Keratinocyte (primary cell): ENCODE data around the gene ZNF143. TPM values are rescaled to one million over a fixed set of nuclear protein-coding genes. Genes with fewer than 3 reads are reported as not detected.

Source experiments
- DNase-seq: peaks from one replicate; pipeline ENCODE4 v3.0.0-alpha.2; 2011; ENCODE audit warnings: low read depth, missing footprints, low spot score
- FAIRE-seq: peaks from 2 replicates; lab custom pipeline; 2011; peaks lifted over from hg19 to GRCh38; lab: Jason Lieb, UNC
- H2AFZ ChIP-seq: 2 replicates; pipeline ENCODE4 v1.6.0; 2012; ENCODE audit warnings: low read length, control low read depth, inconsistent platforms; ENCODE audit not compliant: control insufficient read depth
- H3K27ac ChIP-seq: 2 replicates; pipeline ENCODE4 v1.5.1; 2011; ENCODE audit warnings: low read length; ENCODE audit not compliant: control insufficient read depth, insufficient read depth
- H3K27me3 ChIP-seq: 3 replicates; pipeline ENCODE4 v1.6.0; 2011; ENCODE audit warnings: low read length; ENCODE audit not compliant: control insufficient read depth, insufficient read depth; ENCODE audit errors: extremely low read depth
- H3K36me3 ChIP-seq, 2 experiments: 2 replicates in 1 of 2; 3 replicates in 1 of 2; pipeline ENCODE4 v1.5.1; 2011; ENCODE audit warnings: low read length in 2 of 2, mild to moderate bottlenecking in 1 of 2; ENCODE audit not compliant: control insufficient read depth in 2 of 2, insufficient read depth in 2 of 2; ENCODE audit errors: extremely low read depth in 1 of 2
- H3K4me1 ChIP-seq: 3 replicates; pipeline ENCODE4 v1.5.1; 2011; ENCODE audit warnings: low read length; ENCODE audit not compliant: control insufficient read depth, insufficient read depth; ENCODE audit errors: extremely low read depth
- H3K4me2 ChIP-seq: 3 replicates; pipeline ENCODE4 v1.6.0; 2011; ENCODE audit warnings: low read depth, low read length; ENCODE audit not compliant: control insufficient read depth, insufficient read depth; ENCODE audit errors: extremely low read depth
- H3K4me3 ChIP-seq, 3 experiments: fragments of 200-600 bp in 1 of 3; sonication (generic) in 1 of 3; 2 replicates in 2 of 3; 3 replicates in 1 of 3; pipeline ENCODE4 v1.5.1; 2011 to 2016; ENCODE audit warnings: low read length in 3 of 3, mild to moderate bottlenecking in 3 of 3, control low read depth in 2 of 3, inconsistent platforms in 1 of 3, low read depth in 1 of 3, mixed read lengths in 1 of 3, mixed run types in 1 of 3, moderate library complexity in 1 of 3; ENCODE audit not compliant: control insufficient read depth in 2 of 3, insufficient read depth in 2 of 3; ENCODE audit errors: extremely low read depth in 1 of 3
- H3K79me2 ChIP-seq: 2 replicates; pipeline ENCODE4 v1.6.0; 2012; ENCODE audit warnings: low read length; ENCODE audit not compliant: control insufficient read depth, insufficient read depth
- H3K9ac ChIP-seq: 3 replicates; pipeline ENCODE4 v1.6.0; 2011; ENCODE audit warnings: low read length; ENCODE audit not compliant: control insufficient read depth, insufficient read depth; ENCODE audit errors: extremely low read depth
- H3K9me1 ChIP-seq: 3 replicates; pipeline ENCODE4 v1.6.0; 2011; ENCODE audit warnings: low read length; ENCODE audit not compliant: control insufficient read depth, insufficient read depth; ENCODE audit errors: extremely low read depth
- H3K9me3 ChIP-seq: 2 replicates; pipeline ENCODE4 v1.5.1; 2012; ENCODE audit warnings: low read depth, low read length; ENCODE audit not compliant: control insufficient read depth
- H4K20me1 ChIP-seq: 3 replicates; pipeline ENCODE4 v1.6.0; 2011; ENCODE audit warnings: low read length; ENCODE audit not compliant: control insufficient read depth, insufficient read depth; ENCODE audit errors: extremely low read depth
- EZH2 ChIP-seq: IDR thresholded peaks from one replicate; pipeline ENCODE4 v1.6.1; 2012; ENCODE audit warnings: inconsistent platforms, mild to moderate bottlenecking, low read length, moderate library complexity
- dilution Hi-C: fragments of 300-500 bp; cut with MboI; formaldehyde crosslinking; loops from one replicate; pipeline ENCODE4 v1.7.0; 2020; ENCODE audit warnings: low sequenced_read_pairs; ENCODE audit not compliant: extremely low pct_ligation_motif_present
- polyA plus RNA-seq, 5 experiments: library from polyadenylated mRNA; depleted of rRNA in 3 of 5; stranded (reverse) in 3 of 5; stranded (forward) in 1 of 5; unstranded in 1 of 5; fragments of >200 nt; gene quantifications; 1 replicate in 1 of 5; 2 replicates in 3 of 5; 3 replicates in 1 of 5; pipeline versions ENCODE4 v1.2.1 to v1.2.3, GENCODE V29; 2011 to 2012; ENCODE audit warnings: missing spikeins in 2 of 5, low read depth in 1 of 5, low replicate concordance in 1 of 5
- TF ChIP-seq, protein P1 (sequence below), 3 experiments: IDR thresholded peaks in 1 of 3; conservative IDR thresholded peaks in 1 of 3; optimal IDR thresholded peaks in 1 of 3; 2 replicates in 2 of 3; 3 replicates in 1 of 3; pipeline versions ENCODE3 to v1.5.1; 2011; ENCODE audit warnings: low read length in 3 of 3, mild to moderate bottlenecking in 3 of 3, moderate library complexity in 2 of 3, control low read depth in 1 of 3, inconsistent platforms in 1 of 3; ENCODE audit not compliant: insufficient read depth in 2 of 3; ENCODE audit errors: extremely low read depth in 1 of 3

Gene ZNF143
- polyA plus RNA-seq, 1 donor (not counting 4 experiments of a cell fraction or from before 2014, with no cell fraction given): 32.0 TPM

DNA sequence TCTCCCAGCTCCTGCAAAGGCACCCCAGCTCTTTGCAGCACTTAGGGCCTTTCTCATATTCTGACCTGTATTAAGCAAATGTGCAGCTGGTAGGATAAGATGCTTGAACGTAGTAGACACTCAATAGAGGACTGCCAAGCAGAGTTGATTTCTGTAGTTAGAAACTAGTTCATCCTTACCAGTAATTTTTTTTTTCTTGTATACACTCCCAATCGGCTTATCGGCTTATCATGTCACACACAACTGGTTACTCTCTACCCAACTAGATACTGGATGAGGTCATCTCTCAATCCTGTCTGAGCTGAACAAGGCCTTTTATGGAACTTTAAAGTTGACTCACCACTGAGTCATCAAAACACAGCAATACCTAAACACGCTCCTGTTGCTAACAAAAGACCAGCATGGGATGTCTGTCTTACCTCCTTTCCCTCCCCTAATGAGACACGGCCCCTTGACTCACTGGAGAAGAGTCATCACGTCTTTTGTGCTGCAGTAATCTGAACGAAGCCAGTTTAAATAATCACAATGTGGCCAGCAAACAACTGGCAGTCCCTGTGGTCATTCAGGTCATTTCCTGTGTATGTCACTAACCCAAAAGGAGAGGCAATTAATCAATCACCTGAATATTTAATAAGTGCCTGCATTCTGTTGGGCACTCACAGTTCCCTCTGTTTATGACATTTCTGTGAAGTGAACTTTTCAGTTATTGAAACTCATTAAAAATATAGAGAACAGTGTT lies 105.2 kb downstream of the ZNF143 start:
- FAIRE-seq: peak; percentile 95
- peak overlapping the region; percentile 80 for H3K9ac ChIP-seq
- H3K4me2 ChIP-seq: peak overlapping the region; percentile 72
- peak overlapping the region; percentile 95 for H3K27ac ChIP-seq
- H3K9me1 ChIP-seq: no peaks in the 10 kb centered on the region
- H3K9me3 ChIP-seq: peaks cover under 1% of the 10 kb centered on the region
- DNase-seq: peak; percentile 100
- peak overlapping the region in 1 of 3 experiments; percentile 15 for H3K4me3 ChIP-seq
- dilution Hi-C loops: no loop called here
- no peak overlapping the region for H2AFZ ChIP-seq
- no peaks in the 10 kb centered on the region for H3K27me3 ChIP-seq
- no peaks in the 10 kb centered on the region for H4K20me1 ChIP-seq
- no peaks in the 10 kb centered on the region for H3K79me2 ChIP-seq
- TF ChIP-seq, protein P1, sequence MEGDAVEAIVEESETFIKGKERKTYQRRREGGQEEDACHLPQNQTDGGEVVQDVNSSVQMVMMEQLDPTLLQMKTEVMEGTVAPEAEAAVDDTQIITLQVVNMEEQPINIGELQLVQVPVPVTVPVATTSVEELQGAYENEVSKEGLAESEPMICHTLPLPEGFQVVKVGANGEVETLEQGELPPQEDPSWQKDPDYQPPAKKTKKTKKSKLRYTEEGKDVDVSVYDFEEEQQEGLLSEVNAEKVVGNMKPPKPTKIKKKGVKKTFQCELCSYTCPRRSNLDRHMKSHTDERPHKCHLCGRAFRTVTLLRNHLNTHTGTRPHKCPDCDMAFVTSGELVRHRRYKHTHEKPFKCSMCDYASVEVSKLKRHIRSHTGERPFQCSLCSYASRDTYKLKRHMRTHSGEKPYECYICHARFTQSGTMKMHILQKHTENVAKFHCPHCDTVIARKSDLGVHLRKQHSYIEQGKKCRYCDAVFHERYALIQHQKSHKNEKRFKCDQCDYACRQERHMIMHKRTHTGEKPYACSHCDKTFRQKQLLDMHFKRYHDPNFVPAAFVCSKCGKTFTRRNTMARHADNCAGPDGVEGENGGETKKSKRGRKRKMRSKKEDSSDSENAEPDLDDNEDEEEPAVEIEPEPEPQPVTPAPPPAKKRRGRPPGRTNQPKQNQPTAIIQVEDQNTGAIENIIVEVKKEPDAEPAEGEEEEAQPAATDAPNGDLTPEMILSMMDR (optimal IDR thresholded peaks at IDR 0.05 in 1 of 3, IDR thresholded peaks at IDR 0.05 in 1 of 3, conservative IDR thresholded peaks at IDR 0.05 in 1 of 3; ENCODE audit: extremely low read depth in 1 of 3, insufficient read depth in 2 of 3, low read length in 3 of 3): no peak
- no peak for TF ChIP-seq EZH2
- no peaks in the 10 kb centered on the region for H3K36me3 ChIP-seq
- peaks cover 65% of the 10 kb centered on the region for H3K4me1 ChIP-seq

DNA sequence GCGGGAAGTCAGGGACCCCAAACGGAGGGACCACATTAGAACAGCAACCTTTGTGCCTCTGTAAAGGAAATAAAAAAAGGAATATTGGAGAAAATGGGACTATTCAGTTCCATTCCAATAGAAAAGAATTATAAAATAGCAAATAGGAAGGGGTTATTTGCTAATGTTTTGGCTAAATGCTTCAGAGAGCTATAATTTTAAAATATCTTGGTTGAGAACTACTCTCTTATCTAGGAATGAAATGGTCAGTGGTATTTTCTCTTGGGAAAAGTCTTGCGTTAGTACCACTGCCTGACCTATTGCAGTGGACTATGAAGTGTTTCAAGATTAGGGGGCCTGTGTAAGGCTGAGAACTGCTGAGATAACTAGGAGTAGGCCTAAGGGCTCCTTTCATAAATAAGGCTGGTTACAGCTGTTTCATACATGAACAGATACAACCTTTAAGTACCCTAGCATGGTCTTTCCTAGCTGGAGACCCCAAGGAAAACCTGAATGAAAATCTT lies 105.8 kb downstream of the ZNF143 start:
- dilution Hi-C loops: no loop called here
- no peak for FAIRE-seq
- no peak overlapping the region for H3K4me3 ChIP-seq
- no peaks in the 10 kb centered on the region for H3K27me3 ChIP-seq
- no peaks in the 10 kb centered on the region for H3K36me3 ChIP-seq
- peak overlapping the region; percentile 95 for H3K27ac ChIP-seq
- peaks cover 71% of the 10 kb centered on the region for H3K4me1 ChIP-seq
- peak overlapping the region; percentile 80 for H3K9ac ChIP-seq
- no peaks in the 10 kb centered on the region for H3K9me3 ChIP-seq
- H4K20me1 ChIP-seq: no peaks in the 10 kb centered on the region
- no peak overlapping the region for H2AFZ ChIP-seq
- H3K4me2 ChIP-seq: peak overlapping the region; percentile 68
- no peaks in the 10 kb centered on the region for H3K9me1 ChIP-seq
- no peaks in the 10 kb centered on the region for H3K79me2 ChIP-seq
- no peak for DNase-seq
- TF ChIP-seq, protein P1 (optimal IDR thresholded peaks at IDR 0.05 in 1 of 3, IDR thresholded peaks at IDR 0.05 in 1 of 3, conservative IDR thresholded peaks at IDR 0.05 in 1 of 3; ENCODE audit: extremely low read depth in 1 of 3, insufficient read depth in 2 of 3, low read length in 3 of 3): no peak
- TF ChIP-seq EZH2: no peak
